ENCODE measurements around the gene HAPLN2. TPM values are rescaled to one million over a fixed set of nuclear protein-coding genes. Genes with fewer than 3 reads are reported as not detected.

The HAPLN2 gene
- total and polyA plus RNA-seq, 2 donors (not counting 1 experiment from before 2014, with no cell fraction given): 0.13 TPM; not detected in 1

GRCh38 chr1:156622581-156623297, 3.5 kb downstream of the HAPLN2 start:
- Mint-ChIP-seq H3K4me3 (peak overlapping the region; percentile 38), H3K27me3 (peaks cover 58% of the 10 kb centered on the region), H3K27ac (no peak overlapping the region), H3K4me1 (peaks cover 15% of the 10 kb centered on the region), H3K9me3 (ENCODE audit: insufficient read depth) (no peaks in the 10 kb centered on the region)
- no peak for DNase-seq
- Histone ChIP-seq H2AFZ (ENCODE audit: insufficient read depth, low read depth, low read length, poor library complexity, severe bottlenecking) (no peak overlapping the region), H3K27me3 (replicated peaks in 1 of 4; ENCODE audit: control extremely low read depth in 1 of 4, control insufficient read depth in 3 of 4, insufficient read depth in 4 of 4, low read length in 3 of 4) (peaks cover 2 to 83% (median 40%) of the 10 kb centered on the region in 4 experiments), H3K27ac (ENCODE audit: low read length in 2 of 2) (no peak overlapping the region), H3K4me2 (replicated peaks; ENCODE audit: low read depth, low read length, poor library complexity, severe bottlenecking) (no peak overlapping the region), H3K36me3 (replicated peaks in 1 of 2; ENCODE audit: control extremely low read depth in 1 of 2, control insufficient read depth in 1 of 2, extremely low read depth in 1 of 2, insufficient read depth in 2 of 2, low read length in 1 of 2) (no peaks in the 10 kb centered on the region), H3K9ac (ENCODE audit: low read length) (no peak overlapping the region), H3K4me1 (ENCODE audit: control insufficient read depth in 2 of 2, insufficient read depth in 2 of 2, low read length in 2 of 2) (peaks cover 22 to 26% of the 10 kb centered on the region in 2 donors), H3K79me2 (ENCODE audit: control insufficient read depth, insufficient read depth, low read length) (no peaks in the 10 kb centered on the region), H3K4me3 (ENCODE audit: control extremely low read depth in 1 of 5, extremely low read depth in 1 of 5, insufficient read depth in 1 of 5, low read depth in 2 of 5, low read length in 4 of 5) (no peak overlapping the region), H3K9me3 (ENCODE audit: control extremely low read depth in 1 of 3, control insufficient read depth in 2 of 3, insufficient read depth in 1 of 3, low read length in 2 of 3) (peaks cover 0 to 6% (median 4%) of the 10 kb centered on the region in 3 donors), H4K20me1 (ENCODE audit: control insufficient read depth, insufficient read depth, low read length, poor library complexity, severe bottlenecking) (no peaks in the 10 kb centered on the region)
- POLR2A ChIA-PET: interaction anchor here (0.7 kb wide), 1 partner anchor 272 kb away, joined by 5 read pairs; no protein-coding TSS in a partner anchor
- intact Hi-C loops (cut with micrococcal nuclease): no loop called here
- ATAC-seq (ENCODE audit: low read depth): no peak
- CTCF ChIA-PET: interaction anchor here (2.5 to 12.9 kb wide), 4 partner anchors 26 to 142 kb away, joined by 6 to 173 read pairs (median 50); partner anchors contain the start of gene NES
- WGBS (ENCODE audit: insufficient coverage): 74% methylated on average over 3 of the region's 6 CpGs
- TF ChIP-seq CTCF (IDR thresholded peaks at IDR 0.05): no peak
- no peak for TF ChIP-seq EZH2 (IDR thresholded peaks at IDR 0.05; ENCODE audit: borderline replicate concordance, insufficient read depth, low read depth, low read length, poor library complexity, severe bottlenecking)

Measured in B cell (primary cell).